Lower leg skin (tissue), 3 donors: Measurements from ENCODE around the gene EML6.

Source experiments
- CTCF ChIP-seq, 3 donors: fragments of 450-650 bp; IDR thresholded peaks; one replicate each; pipeline ENCODE4 v1.5.1; 2016; ENCODE audit warnings: antibody characterized with exemption in 3 of 3, mild to moderate bottlenecking in 3 of 3, moderate library complexity in 2 of 3
- POLR2A ChIP-seq, 2 donors: fragments of 450-650 bp; IDR thresholded peaks; one replicate each; pipeline ENCODE4 v1.6.1; 2016 to 2017; ENCODE audit warnings: antibody characterized with exemption in 2 of 2, mild to moderate bottlenecking in 1 of 2, moderate library complexity in 1 of 2

- TF ChIP-seq CTCF (IDR thresholded peaks at IDR 0.05) = no peak
- TF ChIP-seq POLR2A (IDR thresholded peaks at IDR 0.05) = no peak
Observed at GRCh38 chr2:54726940-54727339, 3.5 kb downstream of the EML6 start.
